ENCODE results near the gene PROCA1.
"Not testable (repeated sequence)": the region's sequence is repeated elsewhere in the genome, so short reads cannot be mapped to it uniquely, and the experiment has no call there.

Gene PROCA1

GRCh38 chr17:28744104-28744971, 32.6 kb upstream of the PROCA1 start:
- peak; percentile 76 for DNase-seq (ENCODE audit: low spot score)

- peak; percentile 94 for DNase-seq (ENCODE audit: low spot score)
These were observed 31.8 kb upstream of the PROCA1 start, which contains the start of gene TRAF4 for GRCh38 chr17:28743243-28744103. Gene TRAF4, plus strand, starts transcription at chr17:28744011. Its CDS starts 102 bp downstream, at chr17:28744113.

GRCh38 chr17:28741358-28742349, 30.0 kb upstream of the PROCA1 start:
- DNase-seq (ENCODE audit: low spot score): no peak

- DNase-seq (ENCODE audit: low spot score): no peak
These were observed 29.0 kb upstream of the PROCA1 start for GRCh38 chr17:28740406-28741357.

- DNase-seq (ENCODE audit: low spot score): no peak
These were observed 27.1 kb upstream of the PROCA1 start for GRCh38 chr17:28738680-28739384.

GRCh38 chr17:28737770-28738679, 26.3 kb upstream of the PROCA1 start:
- DNase-seq (ENCODE audit: low spot score): no peak

GRCh38 chr17:28737316-28737715, 25.6 kb upstream of the PROCA1 start:
- DNase-seq (ENCODE audit: low spot score): no peak

- DNase-seq (ENCODE audit: low spot score): not testable (repeated sequence)
These were observed 24.5 kb upstream of the PROCA1 start for GRCh38 chr17:28735913-28736769.

- no peak for DNase-seq (ENCODE audit: low spot score)
These were observed 23.6 kb upstream of the PROCA1 start for GRCh38 chr17:28735242-28735722.

GRCh38 chr17:28734712-28735241, 23.1 kb upstream of the PROCA1 start:
- DNase-seq (ENCODE audit: low spot score): no peak

- no peak for DNase-seq (ENCODE audit: low spot score)
These were observed 21.7 kb upstream of the PROCA1 start for GRCh38 chr17:28733346-28733745.

GRCh38 chr17:28729950-28730330, 18.3 kb upstream of the PROCA1 start:
- DNase-seq (ENCODE audit: low spot score): no peak

- peak; percentile 95 for DNase-seq (ENCODE audit: low spot score)
These were observed 16.9 kb upstream of the PROCA1 start, which contains the start of gene NEK8 for GRCh38 chr17:28728364-28729200. Gene NEK8, plus strand, starts transcription at chr17:28728788. Its CDS starts 26 bp downstream, at chr17:28728814.

- DNase-seq (ENCODE audit: low spot score): peak; percentile 88
These were observed 15.2 kb upstream of the PROCA1 start for GRCh38 chr17:28726627-28727491.

GRCh38 chr17:28726226-28726626, 14.5 kb upstream of the PROCA1 start, which contains the start of gene TLCD1:
Gene TLCD1, minus strand, starts transcription at chr17:28726233. Its CDS starts 136 bp downstream, at chr17:28726097.
- peak; percentile 84 for DNase-seq (ENCODE audit: low spot score)
